Left ventricle myocardium superior (tissue), 1 donor: ENCODE results near the gene ST3GAL2. TPM values are rescaled to one million over a fixed set of nuclear protein-coding genes. Genes with fewer than 3 reads are reported as not detected.
"Not testable (repeated sequence)": the region's sequence is repeated elsewhere in the genome, so short reads cannot be mapped to it uniquely, and the experiment has no call there.

Source experiments
- ATAC-seq: fragments of 200-7000 bp; cut with Tn5 transposase; one replicate; pipeline ENCODE4 v1.9.1; 2020; ENCODE audit warnings: mild to moderate bottlenecking, moderate library complexity
- DNase-seq: peaks from one replicate; pipeline ENCODE4 v3.0.0-alpha.2; 2020
- intact Hi-C: fragments of 100-400 bp; cut with micrococcal nuclease; formaldehyde crosslinking; loops from one replicate; pipeline ENCODE4 v1.11.0; 2022
- total RNA-seq: library from RNA; stranded (reverse); fragmentation: NEBNext Ultra II Directional; extraction: Animal tissue kit (Norgen Biotek cat#: 25700); gene quantifications from one replicate; pipeline ENCODE4 v1.2.1, GENCODE V29; 2021
- donor health status: DM: no; HTN: yes; CAD: no; lungs with severe emphysema.

Gene ST3GAL2
- total RNA-seq, 1 donor from 2014 or later = 19.0 TPM

DNA sequence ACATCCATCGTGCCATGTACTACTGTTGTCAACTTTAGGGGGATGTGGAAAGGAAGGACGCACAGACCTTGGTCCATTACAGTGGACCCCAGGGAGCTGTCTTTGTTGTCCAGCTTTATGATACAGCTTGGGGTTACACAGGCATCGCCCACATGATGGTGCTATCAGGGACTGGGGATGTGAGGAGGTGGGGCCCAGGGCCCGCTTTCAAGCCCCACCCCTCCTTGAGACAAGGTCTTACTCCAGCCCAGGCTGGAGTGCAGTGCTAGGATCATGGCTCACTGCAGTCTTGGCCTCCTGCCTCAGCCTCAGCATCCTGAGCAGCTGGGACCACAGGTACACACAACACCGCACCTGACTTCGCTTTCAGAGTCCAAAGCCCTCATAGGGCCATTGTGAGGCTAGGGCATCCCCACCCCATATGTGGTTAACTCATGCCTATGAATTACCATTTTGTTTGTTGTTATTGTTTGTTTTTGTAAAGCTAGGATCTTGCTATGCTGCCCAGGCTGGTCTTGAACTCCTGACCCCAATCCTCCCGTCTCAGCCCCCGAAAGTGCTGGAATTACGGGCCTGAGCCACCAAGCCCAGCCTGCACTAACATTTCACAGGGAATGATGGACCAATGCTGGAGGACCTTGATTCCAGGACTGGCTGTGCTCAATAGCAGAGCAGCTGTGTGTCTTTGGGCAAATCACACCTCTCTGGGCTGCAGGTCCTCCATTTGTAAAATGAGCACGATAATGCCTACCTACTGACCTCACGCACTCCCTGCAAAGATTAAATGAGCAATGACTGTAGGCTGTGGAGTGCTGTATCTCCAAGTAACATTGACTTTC is 17.2 kb downstream of the ST3GAL2 start:
- DNase-seq (no peak), ATAC-seq (no peak)
- intact Hi-C loops = no loop called here

DNA sequence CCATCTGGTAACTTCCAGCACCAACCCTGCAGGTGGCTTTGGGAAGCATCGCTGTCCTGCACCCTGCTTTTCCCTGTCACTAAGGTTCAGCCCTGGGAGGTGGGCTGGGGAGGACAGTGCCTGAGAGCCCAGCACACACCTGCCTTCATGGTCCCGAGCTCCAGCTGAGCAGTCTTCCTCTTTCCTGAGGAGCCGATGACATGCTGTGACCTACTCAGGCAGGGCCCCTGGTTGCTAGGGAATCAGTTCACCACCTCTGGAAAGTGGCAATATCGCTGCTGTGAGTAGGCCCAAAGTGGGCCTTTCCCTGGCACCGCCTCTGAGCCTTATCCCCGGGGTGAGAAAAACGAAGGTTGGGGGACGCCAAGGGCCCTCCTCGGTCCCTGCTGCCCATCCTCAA is 17.9 kb downstream of the ST3GAL2 start:
- ATAC-seq = no peak

GRCh38 chr16:70419384-70420327 is 19.2 kb downstream of the ST3GAL2 start:
- intact Hi-C loops = no loop called here
- no peak for ATAC-seq

More for the DNA sequence above, 17.9 kb downstream of the ST3GAL2 start:
- no peak for DNase-seq
- intact Hi-C loops = no loop called here

DNA sequence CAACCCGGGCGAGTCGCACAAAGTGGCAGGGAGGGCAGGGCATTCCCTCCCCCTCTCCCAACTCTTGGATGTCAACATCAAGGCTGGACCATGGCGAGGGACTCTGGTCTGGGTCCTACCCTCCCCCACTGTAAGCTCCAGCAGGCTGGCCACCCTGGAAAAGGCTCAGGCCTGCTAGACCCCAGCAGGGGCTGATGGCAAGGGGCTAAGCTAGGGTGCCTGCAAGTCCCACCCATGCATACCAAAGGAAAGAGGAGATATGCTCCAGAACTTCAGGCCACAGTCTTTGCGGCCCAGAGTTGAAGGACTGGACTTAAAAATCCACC is 19.9 kb downstream of the ST3GAL2 start:
- DNase-seq (no peak), ATAC-seq (no peak)
- intact Hi-C loops = no loop called here

More at GRCh38 chr16:70419384-70420327, 19.2 kb downstream of the ST3GAL2 start:
- DNase-seq = no peak

DNA sequence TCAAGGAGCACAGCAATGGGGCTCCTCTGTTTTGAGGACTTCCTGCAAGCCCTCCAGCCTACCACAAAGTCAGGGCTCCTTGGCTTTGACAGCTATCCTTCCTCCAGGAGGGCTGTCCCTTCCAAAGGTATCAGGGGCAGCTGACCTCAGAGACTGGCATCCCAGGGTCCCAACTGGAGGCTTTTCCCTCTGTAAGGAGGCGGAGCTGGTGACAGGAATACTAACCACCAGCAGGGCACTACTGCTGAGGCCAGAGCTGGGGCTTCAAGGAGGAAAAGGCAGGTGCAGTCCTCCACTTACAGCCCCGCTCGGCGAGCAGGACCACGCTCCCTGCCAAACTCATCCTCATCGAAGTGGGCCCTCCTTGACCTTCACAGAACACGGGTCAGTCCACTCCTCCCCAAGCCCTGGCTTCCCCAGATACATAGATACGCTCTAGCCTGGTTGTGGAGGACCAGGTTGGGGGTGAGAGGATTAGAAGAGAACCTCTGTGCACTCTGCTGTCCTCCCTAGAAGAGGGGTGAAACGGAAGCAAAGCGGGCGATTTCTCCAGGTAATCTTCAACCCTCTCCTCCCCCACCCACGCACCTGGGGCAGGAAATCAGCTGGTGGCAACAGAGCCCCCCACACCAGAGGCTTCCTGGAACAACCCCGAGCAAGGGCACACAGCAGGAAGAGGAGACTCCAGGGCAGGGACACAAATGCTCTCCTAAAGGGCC is 20.5 kb downstream of the ST3GAL2 start:
- DNase-seq (no peak), ATAC-seq (no peak)
- intact Hi-C loops = no loop called here

DNA sequence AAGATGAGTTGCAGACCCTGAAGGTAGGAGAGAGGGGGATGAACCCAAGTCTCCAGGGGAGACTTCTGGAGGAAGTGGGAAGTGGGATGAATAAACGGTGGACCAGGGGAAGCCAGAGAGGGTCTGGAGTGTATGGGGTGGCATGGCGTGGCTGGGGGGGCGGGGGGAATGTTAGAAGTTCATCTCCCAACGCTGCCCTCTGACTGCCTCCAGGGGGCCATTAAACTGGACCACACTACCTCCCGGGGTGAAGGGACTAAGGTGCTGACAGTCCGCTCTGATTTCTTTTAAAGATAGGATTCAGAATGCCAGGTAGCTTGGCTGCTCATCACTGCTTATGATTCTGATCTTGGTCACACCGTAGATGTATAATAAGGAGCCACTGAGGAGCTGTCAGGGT is 21.2 kb downstream of the ST3GAL2 start:
- no peak for ATAC-seq
- intact Hi-C loops = no loop called here
- DNase-seq = no peak

DNA sequence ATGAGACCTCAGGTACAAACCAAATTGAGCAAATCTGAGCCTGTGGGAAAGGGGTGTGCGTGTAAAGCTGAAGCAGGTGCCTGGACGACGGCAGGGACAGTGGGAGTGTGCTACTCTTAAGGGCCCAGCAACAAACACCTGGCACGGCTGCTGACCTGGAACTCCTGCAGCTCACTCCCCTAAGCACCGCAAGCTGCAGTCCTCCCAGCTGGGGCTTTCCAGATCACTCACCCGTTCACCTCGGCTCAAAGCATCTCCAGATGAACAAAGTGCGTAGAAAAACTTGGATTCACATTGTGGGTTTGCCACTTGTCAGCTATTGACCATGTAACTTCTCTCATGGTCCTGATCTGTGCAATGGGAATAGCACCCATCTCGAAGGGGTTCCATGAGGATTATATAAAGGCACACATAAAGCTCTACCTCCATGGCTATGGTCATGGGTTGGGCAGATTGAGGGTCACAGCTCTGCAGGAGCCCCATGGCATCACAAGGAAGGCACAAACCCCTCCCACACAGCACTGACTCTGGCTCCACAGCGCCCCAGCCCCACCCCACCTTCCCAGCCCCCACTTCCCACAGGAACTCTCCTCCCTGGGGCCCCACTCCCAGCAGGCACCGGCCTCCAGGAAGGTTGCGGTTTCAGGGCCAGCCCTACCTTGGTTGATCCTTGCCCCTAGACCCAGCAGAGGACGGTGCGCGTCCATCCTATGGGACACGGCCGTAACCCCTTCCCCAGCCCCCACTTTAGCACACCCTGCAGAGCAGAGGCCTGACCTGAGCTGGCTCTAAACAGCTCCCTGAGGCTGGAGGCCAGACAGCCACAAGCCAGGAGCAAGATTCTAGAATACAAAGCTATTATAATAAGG is 21.9 kb downstream of the ST3GAL2 start:
- intact Hi-C loops = no loop called here
- DNase-seq (no peak), ATAC-seq (no peak)

DNA sequence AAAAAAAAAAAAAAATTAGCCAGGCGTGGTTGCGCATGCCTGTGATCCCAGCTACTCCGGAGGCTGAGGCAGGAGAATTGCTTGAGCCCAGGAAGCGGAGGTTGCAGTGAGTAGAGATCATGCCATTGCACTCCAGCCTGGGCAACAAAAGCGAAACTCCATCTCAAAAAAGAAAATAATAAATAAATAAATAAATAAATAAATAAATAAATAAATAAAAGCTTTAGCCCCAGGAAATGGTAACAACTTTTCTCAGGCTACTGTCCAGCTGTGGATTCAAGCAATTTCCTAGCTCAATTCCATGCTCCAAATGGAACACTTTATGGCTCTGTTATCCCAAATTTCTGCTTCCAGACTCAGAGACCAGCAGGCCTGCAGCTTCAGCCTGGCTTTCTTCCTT is 25.3 kb downstream of the ST3GAL2 start:
- intact Hi-C loops, ATAC-seq, DNase-seq: not testable (repeated sequence)

GRCh38 chr16:70412385-70412784 is 26.5 kb downstream of the ST3GAL2 start:
- DNase-seq = no peak
- intact Hi-C loops = no loop called here
- ATAC-seq = no peak

DNA sequence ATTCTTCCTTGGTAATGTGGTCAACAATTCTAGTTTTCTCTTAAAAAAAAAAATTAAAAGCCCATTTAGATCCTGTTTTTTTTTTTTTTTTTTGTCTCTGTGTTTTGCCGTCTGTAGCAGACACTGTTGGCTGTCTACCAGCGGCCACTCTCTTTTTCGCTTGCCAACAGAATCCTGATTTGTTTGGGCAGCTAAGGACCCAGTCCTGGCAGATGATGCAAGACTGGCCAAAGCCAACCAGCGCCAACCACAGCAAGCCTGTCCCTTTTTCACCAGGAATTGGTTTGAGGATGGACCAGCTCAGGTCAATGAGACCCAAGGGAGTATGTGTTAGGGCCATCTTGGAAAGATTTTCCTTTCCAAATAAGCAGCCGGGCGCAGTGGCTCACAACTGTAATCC is 28.2 kb downstream of the ST3GAL2 start:
- ATAC-seq = no peak
- DNase-seq = no peak
- intact Hi-C loops = no loop called here

GRCh38 chr16:70407811-70408274 is 31.1 kb downstream of the ST3GAL2 start:
- intact Hi-C loops = no loop called here
- ATAC-seq = no peak

DNA sequence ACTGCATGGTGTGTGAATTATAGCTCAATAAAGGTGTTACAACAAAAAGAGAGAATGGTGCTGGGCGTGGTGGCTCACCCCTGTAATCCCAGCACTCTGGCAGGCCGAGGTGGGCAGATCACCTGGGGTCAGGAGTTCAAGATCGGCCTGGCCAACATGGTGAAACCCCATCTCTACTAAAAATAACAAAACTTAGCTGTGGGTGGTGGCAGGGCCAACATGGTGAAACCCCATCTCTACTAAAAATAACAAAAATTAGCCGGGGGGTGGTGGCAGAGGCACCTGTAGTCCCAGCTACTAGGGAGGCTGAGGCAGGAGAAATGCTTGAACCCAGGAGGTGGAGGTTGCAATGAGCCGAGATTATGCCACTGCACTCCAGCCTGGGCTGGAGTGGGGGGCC is 32.8 kb downstream of the ST3GAL2 start:
- intact Hi-C loops, DNase-seq, ATAC-seq: not testable (repeated sequence)

More at GRCh38 chr16:70407811-70408274, 31.1 kb downstream of the ST3GAL2 start:
- DNase-seq = no peak

DNA sequence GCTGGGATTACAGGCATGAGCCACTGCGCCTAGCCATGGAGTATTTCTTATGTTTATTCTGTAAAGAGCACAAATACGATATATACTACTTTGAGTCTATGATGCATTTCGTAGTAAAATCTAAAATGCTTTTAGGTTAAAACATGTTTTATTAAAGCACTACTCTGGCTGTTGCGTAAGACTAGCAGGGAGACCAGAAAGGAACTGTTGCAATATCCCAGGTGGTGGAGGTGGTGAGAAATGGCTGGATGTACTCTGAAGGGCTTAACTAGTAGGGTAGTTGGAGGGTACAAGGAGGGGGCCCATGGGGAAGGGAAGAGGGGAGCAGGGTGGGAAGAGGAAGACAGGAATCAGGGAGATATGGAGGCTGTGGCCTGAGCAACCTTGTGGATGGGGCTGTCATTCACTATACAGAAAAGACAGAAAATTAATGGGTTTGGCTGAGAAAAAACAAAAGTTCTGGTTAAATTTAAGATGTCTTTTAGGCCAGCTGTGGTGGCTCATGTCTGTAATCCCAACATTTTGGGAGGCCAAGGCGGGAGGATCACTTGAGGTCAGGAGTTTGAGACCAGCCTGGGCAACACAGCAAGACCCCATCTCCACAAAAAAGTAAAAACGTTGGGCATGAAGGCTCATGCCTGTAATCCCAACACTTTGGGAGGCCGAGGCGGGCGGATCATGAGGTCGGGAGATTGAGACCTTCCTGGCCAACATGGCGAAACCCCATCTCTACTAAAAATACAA is 35.8 kb downstream of the ST3GAL2 start:
- ATAC-seq = no peak
- intact Hi-C loops = no loop called here
- DNase-seq = no peak

- intact Hi-C loops = loop anchor here (10.0 kb wide), 1 partner anchor 45 kb away; no protein-coding TSS in a partner anchor
- no peak for ATAC-seq
- no peak for DNase-seq
Observed at GRCh38 chr16:70399951-70400350, 38.9 kb downstream of the ST3GAL2 start.

- ATAC-seq (no peak), DNase-seq (no peak)
- intact Hi-C loops = loop anchor here (10.0 kb wide), 1 partner anchor 45 kb away; no protein-coding TSS in a partner anchor
Observed at GRCh38 chr16:70399381-70399780, 39.5 kb downstream of the ST3GAL2 start.

- ATAC-seq (no peak), DNase-seq (no peak)
- intact Hi-C loops = loop anchor here (10.0 kb wide), 1 partner anchor 47 kb away; no protein-coding TSS in a partner anchor
Observed at GRCh38 chr16:70398177-70398743, 40.6 kb downstream of the ST3GAL2 start.

- ATAC-seq = peak; percentile 55
- intact Hi-C loops = loop anchor here (10.0 kb wide), 1 partner anchor 48 kb away; no protein-coding TSS in a partner anchor
Observed at GRCh38 chr16:70396246-70396904, 42.5 kb downstream of the ST3GAL2 start.

More at GRCh38 chr16:70396246-70396904, 42.5 kb downstream of the ST3GAL2 start:
- DNase-seq = no peak
